ENCODE data around the gene ARAP1. TPM values are rescaled to one million over a fixed set of nuclear protein-coding genes. Genes with fewer than 3 reads are reported as not detected.
A peak's percentile ranks its signal among the peaks of the same experiment; 100 is the strongest.

The ARAP1 gene
- total RNA-seq, 2 experiments from 2014 or later = 69.9 to 76.6 TPM

DNA sequence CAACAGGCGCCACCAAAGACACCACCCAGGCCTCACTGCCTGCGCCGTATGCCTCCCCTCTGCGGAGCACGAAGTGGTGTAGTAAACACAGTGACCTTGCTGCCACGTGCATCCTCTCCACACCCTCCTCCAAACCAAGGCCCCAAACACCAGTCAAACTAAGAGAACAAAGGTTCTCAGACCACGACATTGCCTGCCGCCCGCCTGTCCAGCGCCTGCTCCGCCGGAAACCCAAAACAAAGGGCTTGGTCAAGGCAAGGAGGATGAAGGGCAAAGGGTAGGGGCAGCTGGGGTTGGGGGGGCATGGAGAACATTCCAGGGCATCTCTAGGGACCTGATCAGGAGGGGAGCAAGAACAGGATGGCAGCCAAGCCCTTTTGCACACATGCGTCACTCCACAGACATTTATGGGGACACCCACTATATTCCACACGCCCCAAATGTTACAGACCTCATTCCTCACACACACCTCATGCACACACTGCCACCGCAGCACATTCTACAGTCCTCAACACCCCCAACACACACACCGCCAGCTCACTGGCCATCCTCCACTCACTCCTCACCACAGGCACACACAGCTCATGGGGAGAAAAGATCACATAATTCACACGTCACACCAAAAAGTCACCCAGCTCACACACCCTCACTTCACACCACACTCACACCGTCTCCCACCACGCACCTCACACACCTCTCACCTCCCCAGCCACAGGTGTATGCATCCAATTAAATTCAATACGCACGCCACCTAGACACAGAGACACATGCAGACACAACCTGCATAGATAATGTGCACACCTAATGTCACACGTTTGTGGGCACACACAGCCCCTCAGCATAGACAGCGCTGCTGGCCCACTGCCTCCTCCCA, 112.5 kb downstream of the ARAP1 start:
- ChIA-PET CTCF (interaction anchor here (0.6 to 0.9 kb wide), 2 partner anchors 9 to 168 kb away, joined by 3 read pairs; no protein-coding TSS in a partner anchor), POLR2A (no interaction called here)
- Mint-ChIP-seq H3K36me3 (ENCODE audit: low read depth) (no peaks in the 10 kb centered on the region), H3K27me3 (peaks cover 7% of the 10 kb centered on the region), H3K4me1 (no peaks in the 10 kb centered on the region), H3K27ac (no peak overlapping the region), H3K4me3 (no peak overlapping the region), H3K9me3 (ENCODE audit: low read depth) (no peaks in the 10 kb centered on the region)
- intact Hi-C loops (cut with DNase I, micrococcal nuclease) = no loop called here
- no peak for ATAC-seq
- DNase-seq = no peak

GRCh38 chr11:72637926-72638325, 114.3 kb downstream of the ARAP1 start:
- POLR2A ChIA-PET = no interaction called here
- peaks cover 2% of the 10 kb centered on the region for H3K27me3 Mint-ChIP-seq

GRCh38 chr11:72637198-72637597, 115.0 kb downstream of the ARAP1 start:
- H3K27me3 Mint-ChIP-seq = peaks cover 2% of the 10 kb centered on the region
- DNase-seq = no peak
- no peaks in the 10 kb centered on the region for H3K36me3 Mint-ChIP-seq (ENCODE audit: low read depth)
- H3K4me3 Mint-ChIP-seq = no peak overlapping the region
- CTCF ChIA-PET = interaction anchor here (0.6 to 2.4 kb wide), 3 partner anchors 51 to 165 kb away, joined by 3 to 8 read pairs (median 3); no protein-coding TSS in a partner anchor
- no peaks in the 10 kb centered on the region for H3K4me1 Mint-ChIP-seq
- peak overlapping the region; percentile 28 for H3K27ac Mint-ChIP-seq
- ATAC-seq = no peak
- intact Hi-C loops (cut with DNase I, micrococcal nuclease) = no loop called here
- POLR2A ChIA-PET = no interaction called here
- H3K9me3 Mint-ChIP-seq (ENCODE audit: low read depth) = no peaks in the 10 kb centered on the region

More at GRCh38 chr11:72637926-72638325, 114.3 kb downstream of the ARAP1 start:
- ATAC-seq = no peak
- Mint-ChIP-seq H3K36me3 (ENCODE audit: low read depth) (no peaks in the 10 kb centered on the region), H3K4me3 (no peak overlapping the region), H3K4me1 (no peaks in the 10 kb centered on the region), H3K27ac (no peak overlapping the region), H3K9me3 (ENCODE audit: low read depth) (no peaks in the 10 kb centered on the region)
- CTCF ChIA-PET = interaction anchor here (0.8 to 2.4 kb wide), 4 partner anchors 30 to 51 kb away, joined by 3 to 8 read pairs (median 3); no protein-coding TSS in a partner anchor
- intact Hi-C loops (cut with DNase I, micrococcal nuclease) = no loop called here
- DNase-seq = no peak

DNA sequence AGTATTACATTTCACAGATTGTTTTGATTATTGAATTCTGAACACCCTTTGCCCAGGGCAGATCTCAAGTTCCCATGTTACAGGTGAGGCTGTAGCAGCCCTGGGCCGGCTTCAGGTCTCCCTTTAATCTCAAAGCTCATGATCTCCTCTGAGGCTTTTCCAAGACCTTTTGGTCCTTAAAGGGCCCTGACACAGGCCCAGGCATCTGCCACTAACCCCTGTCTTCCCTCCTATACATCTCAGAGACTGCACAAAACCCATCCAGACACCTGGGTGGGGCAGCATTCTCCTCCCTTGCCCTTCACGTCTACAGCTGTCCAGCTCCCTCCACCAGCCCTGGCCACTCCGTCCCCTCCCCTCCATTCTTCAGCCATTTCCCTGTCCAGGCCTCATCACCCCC, 115.8 kb downstream of the ARAP1 start:
- H3K4me3 Mint-ChIP-seq = no peak overlapping the region
- ChIA-PET CTCF (interaction anchor here (1.0 to 2.4 kb wide), 5 partner anchors 10 to 164 kb away, joined by 3 to 8 read pairs (median 4); no protein-coding TSS in a partner anchor), POLR2A (no interaction called here)

DNA sequence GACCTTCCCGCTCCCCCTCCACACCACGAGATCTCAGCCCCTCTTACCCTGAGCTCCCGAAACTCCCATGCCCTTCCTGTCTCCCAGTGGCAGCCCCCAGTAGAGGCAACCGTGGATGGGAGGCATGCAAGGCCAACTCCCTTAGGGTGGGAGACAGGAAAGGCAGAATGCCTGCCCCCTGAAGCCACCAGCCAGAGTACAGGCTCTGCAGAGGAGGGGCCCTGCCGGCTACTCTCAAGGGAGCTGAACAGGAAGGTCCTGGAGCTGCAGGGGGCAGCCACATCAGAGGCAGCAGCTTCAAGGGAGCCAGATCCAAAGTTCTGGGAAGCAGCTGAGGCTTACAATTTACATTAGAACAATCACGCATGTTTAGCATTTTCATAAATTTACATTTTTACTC, 116.3 kb downstream of the ARAP1 start:
- Mint-ChIP-seq H3K27ac (no peak overlapping the region), H3K36me3 (ENCODE audit: low read depth) (no peaks in the 10 kb centered on the region), H3K4me1 (no peaks in the 10 kb centered on the region), H3K9me3 (ENCODE audit: low read depth) (no peaks in the 10 kb centered on the region), H3K4me3 (no peak overlapping the region), H3K27me3 (peaks cover 2% of the 10 kb centered on the region)
- intact Hi-C loops (cut with DNase I, micrococcal nuclease) = no loop called here
- POLR2A ChIA-PET = no interaction called here
- DNase-seq = no peak
- ATAC-seq = no peak
- CTCF ChIA-PET = interaction anchor here (1.0 to 1.5 kb wide), 6 partner anchors 10 to 67 kb away, joined by 3 to 6 read pairs (median 4); no protein-coding TSS in a partner anchor

More for the DNA sequence above, 115.8 kb downstream of the ARAP1 start:
- intact Hi-C loops (cut with DNase I, micrococcal nuclease) = no loop called here
- Mint-ChIP-seq H3K9me3 (ENCODE audit: low read depth) (no peaks in the 10 kb centered on the region), H3K36me3 (ENCODE audit: low read depth) (no peaks in the 10 kb centered on the region), H3K4me1 (no peaks in the 10 kb centered on the region), H3K27ac (no peak overlapping the region), H3K27me3 (peaks cover 2% of the 10 kb centered on the region)
- ATAC-seq = no peak
- no peak for DNase-seq

GRCh38 chr11:72635309-72635915, 116.8 kb downstream of the ARAP1 start:
- Mint-ChIP-seq H3K9me3 (ENCODE audit: low read depth) (no peaks in the 10 kb centered on the region), H3K36me3 (ENCODE audit: low read depth) (no peaks in the 10 kb centered on the region), H3K27ac (no peak overlapping the region), H3K27me3 (peaks cover 2% of the 10 kb centered on the region), H3K4me3 (no peak overlapping the region), H3K4me1 (no peaks in the 10 kb centered on the region)
- DNase-seq (no peak), ATAC-seq (no peak)
- intact Hi-C loops (cut with DNase I, micrococcal nuclease) = no loop called here
- ChIA-PET CTCF (interaction anchor here (0.8 to 1.5 kb wide), 7 partner anchors 11 to 164 kb away, joined by 3 to 6 read pairs (median 4); no protein-coding TSS in a partner anchor), POLR2A (no interaction called here)

Small RNA genes within 50 kb of the gene (microRNA-seq; reads per million reads assigned to microRNA genes)
- gene MIR4692 (ENCODE audit: borderline replicate concordance) = not detected

Other genes starting within 250 kb of the ARAP1 start
- gene PDE2A, start 78.0 kb downstream of the ARAP1 start, total RNA-seq = under 1 TPM; 0.30 to 0.73 TPM
- gene STARD10, start 41.6 kb upstream of the ARAP1 start, total RNA-seq = 10 to 100 TPM in 1 of 2 experiments, 1 to 10 TPM in 1; 8.3 to 12.9 TPM
- gene ATG16L2, start 62.0 kb upstream of the ARAP1 start, total RNA-seq = 10 to 100 TPM; 55.3 to 59.4 TPM

All from activated CD4-positive, alpha-beta T cell treated with anti-CD3 and anti-CD28 coated beads for 36 hours (primary cell).